Measurements from ENCODE around the gene SURF4. TPM values are rescaled to one million over a fixed set of nuclear protein-coding genes. Genes with fewer than 3 reads are reported as not detected.

SURF4 gene
- total and polyA plus RNA-seq, 2 donors (not counting 3 experiments of a cell fraction or from before 2014, with no cell fraction given), result 216 to 358 TPM

GRCh38 chr9:133360400-133361393 lies 15.2 kb downstream of the SURF4 start:
- POLR2A ChIA-PET, result no interaction called here
- dilution Hi-C loops (cut with MboI; ENCODE audit: extremely low pct_ligation_motif_present, low sequenced_read_pairs), result no loop called here
- Histone ChIP-seq H3K79me2 (ENCODE audit: control insufficient read depth, insufficient read depth, low read length) (peaks cover 9% of the 10 kb centered on the region), H3K4me1 (ENCODE audit: control insufficient read depth, extremely low read depth, insufficient read depth, low read length) (peaks cover 6% of the 10 kb centered on the region), H4K20me1 (replicated peaks; ENCODE audit: control insufficient read depth, extremely low read depth, insufficient read depth, low read length) (no peaks in the 10 kb centered on the region), H2AFZ (ENCODE audit: low read depth, low read length) (no peak overlapping the region), H3K9me1 (replicated peaks; ENCODE audit: control insufficient read depth, extremely low read depth, insufficient read depth, low read length) (no peaks in the 10 kb centered on the region), H3K4me3 (replicated peaks in 1 of 3; ENCODE audit: insufficient read depth in 1 of 3, low read depth in 1 of 3, low read length in 3 of 3) (no peak overlapping the region), H3K4me2 (ENCODE audit: insufficient read depth, low read length) (no peak overlapping the region), H3K27me3 (ENCODE audit: control insufficient read depth in 2 of 2, insufficient read depth in 2 of 2, low read length in 2 of 2) (no peaks in the 10 kb centered on the region), H3K27ac (ENCODE audit: insufficient read depth, low read depth, low read length) (no peak overlapping the region), H3K9me3 (replicated peaks; ENCODE audit: control insufficient read depth, insufficient read depth, low read length) (no peaks in the 10 kb centered on the region), H3K36me3 (ENCODE audit: control insufficient read depth in 2 of 2, extremely low read depth in 1 of 2, insufficient read depth in 2 of 2, low read length in 2 of 2) (peaks cover 26 to 46% of the 10 kb centered on the region in 2 experiments), H3K9ac (replicated peaks; ENCODE audit: extremely low read depth, insufficient read depth, low read length) (no peak overlapping the region)
- BruUV-seq (replicated peaks), result no TSS peak
- CTCF ChIA-PET, result interaction anchor here (0.8 to 1.4 kb wide), 2 partner anchors 14 to 125 kb away, joined by 3 to 6 read pairs; no protein-coding TSS in a partner anchor
- DNase-seq (ENCODE audit: low read depth, low spot score) (no peak), FAIRE-seq (no peak)
- intact Hi-C loops (cut with micrococcal nuclease), result no loop called here
- TF ChIP-seq GATA2 (IDR thresholded peaks at IDR 0.05; ENCODE audit: insufficient read depth, insufficient read length, low read depth, low read length) (no peak), POLR2AphosphoS5 (IDR thresholded peaks at IDR 0.05; ENCODE audit: insufficient read depth, low read depth, low read length) (no peak), CTCF (IDR thresholded peaks at IDR 0.05; ENCODE audit: extremely low read depth in 1 of 2, insufficient read depth in 1 of 2, low read depth in 1 of 2, low read length in 2 of 2) (no peak), FOS (IDR thresholded peaks at IDR 0.05; ENCODE audit: borderline replicate concordance, insufficient read depth, low read length) (no peak), EZH2 (IDR thresholded peaks at IDR 0.05; ENCODE audit: borderline replicate concordance, low read depth, low read length, severe bottlenecking) (no peak), JUN (IDR thresholded peaks at IDR 0.05; ENCODE audit: borderline replicate concordance, insufficient read depth, insufficient read length, low read depth) (no peak), MAX (IDR thresholded peaks at IDR 0.05; ENCODE audit: insufficient read depth, insufficient read length) (no peak), POLR2A (IDR thresholded peaks at IDR 0.05; ENCODE audit: low read depth, low read length) (no peak), MYC (IDR thresholded peaks at IDR 0.05; ENCODE audit: low read depth, low read length) (no peak)

Measured in endothelial cell of umbilical vein (primary cell).